Stimulated activated CD8-positive, alpha-beta memory T cell treated with anti-CD3 and anti-CD28 coated beads, Interleukin-2, amount 100 ng/mL, for 1 hour (primary cell): Measurements from ENCODE around the gene ACADVL.

Experiments
- DNase-seq, 2 donors: peaks; one replicate each; pipeline ENCODE4 v3.0.0-alpha.2; 2020; ENCODE audit warnings: low read depth in 2 of 2

ACADVL gene

GRCh38 chr17:7191571-7192270, 28.0 kb upstream of the ACADVL start:
- no peak for DNase-seq

- no peak for DNase-seq
Measured at GRCh38 chr17:7192271-7192937, 27.3 kb upstream of the ACADVL start.

- DNase-seq, result no peak
Measured at GRCh38 chr17:7195971-7196370, 23.8 kb upstream of the ACADVL start.

GRCh38 chr17:7196651-7197401, 22.9 kb upstream of the ACADVL start:
- DNase-seq, result no peak

GRCh38 chr17:7203391-7203790, 16.3 kb upstream of the ACADVL start:
- DNase-seq, result no peak

- no peak for DNase-seq
Measured at GRCh38 chr17:7204336-7204735, 15.4 kb upstream of the ACADVL start.

GRCh38 chr17:7204828-7205461, 14.8 kb upstream of the ACADVL start:
- peak; percentile 88 to 92 for DNase-seq

GRCh38 chr17:7205561-7205960, 14.2 kb upstream of the ACADVL start:
- no peak for DNase-seq

GRCh38 chr17:7207120-7208001, 12.4 kb upstream of the ACADVL start:
- DNase-seq, result no peak

- no peak for DNase-seq
Measured at GRCh38 chr17:7208027-7208571, 11.6 kb upstream of the ACADVL start.

GRCh38 chr17:7208754-7209460, 10.8 kb upstream of the ACADVL start:
- no peak for DNase-seq

- no peak for DNase-seq
Measured at GRCh38 chr17:7211491-7212273, 8.1 kb upstream of the ACADVL start.

GRCh38 chr17:7213895-7214299, 5.8 kb upstream of the ACADVL start:
- DNase-seq, result no peak

GRCh38 chr17:7214300-7215135, 5.2 kb upstream of the ACADVL start:
- peak; percentile 96 to 98 for DNase-seq

- DNase-seq, result no peak
Measured at GRCh38 chr17:7215136-7215638, 4.6 kb upstream of the ACADVL start.

GRCh38 chr17:7215652-7216180, 4.0 kb upstream of the ACADVL start:
- no peak for DNase-seq

- no peak for DNase-seq
Measured at GRCh38 chr17:7216242-7217112, 3.3 kb upstream of the ACADVL start.
